Testis (tissue), 2 donors: ENCODE results near the gene PRKCA.

Experiments used
- CTCF ChIP-seq, 3 experiments: fragments of 450-650 bp in 2 of 3; fragments of 200-600 bp in 1 of 3; sonication (generic) in 1 of 3; IDR thresholded peaks; one replicate each; pipeline ENCODE4 v1.5.1; 2016 to 2019; ENCODE audit warnings: antibody characterized with exemption in 3 of 3, mild to moderate bottlenecking in 2 of 3, moderate library complexity in 1 of 3
- POLR2A ChIP-seq: fragments of 450-650 bp; IDR thresholded peaks from one replicate; pipeline ENCODE4 v1.6.1; 2017; ENCODE audit warnings: antibody characterized with exemption, mild to moderate bottlenecking, moderate library complexity

- no peak for TF ChIP-seq POLR2A
- TF ChIP-seq CTCF (IDR thresholded peaks at IDR 0.05): no peak
These were observed 271.7 kb downstream of the PRKCA start for GRCh38 chr17:66574123-66574522.
